ENCODE data around the gene FAM171A1. TPM values are rescaled to one million over a fixed set of nuclear protein-coding genes. Genes with fewer than 3 reads are reported as not detected.

Gene FAM171A1
- total RNA-seq, 1 experiment from 2014 or later = 46.5 TPM

- no peaks in the 10 kb centered on the region for H3K27me3 ChIP-seq (replicated peaks; ENCODE audit: insufficient read depth, low read depth, low read length, poor library complexity)
- TF ChIP-seq, protein P1, sequence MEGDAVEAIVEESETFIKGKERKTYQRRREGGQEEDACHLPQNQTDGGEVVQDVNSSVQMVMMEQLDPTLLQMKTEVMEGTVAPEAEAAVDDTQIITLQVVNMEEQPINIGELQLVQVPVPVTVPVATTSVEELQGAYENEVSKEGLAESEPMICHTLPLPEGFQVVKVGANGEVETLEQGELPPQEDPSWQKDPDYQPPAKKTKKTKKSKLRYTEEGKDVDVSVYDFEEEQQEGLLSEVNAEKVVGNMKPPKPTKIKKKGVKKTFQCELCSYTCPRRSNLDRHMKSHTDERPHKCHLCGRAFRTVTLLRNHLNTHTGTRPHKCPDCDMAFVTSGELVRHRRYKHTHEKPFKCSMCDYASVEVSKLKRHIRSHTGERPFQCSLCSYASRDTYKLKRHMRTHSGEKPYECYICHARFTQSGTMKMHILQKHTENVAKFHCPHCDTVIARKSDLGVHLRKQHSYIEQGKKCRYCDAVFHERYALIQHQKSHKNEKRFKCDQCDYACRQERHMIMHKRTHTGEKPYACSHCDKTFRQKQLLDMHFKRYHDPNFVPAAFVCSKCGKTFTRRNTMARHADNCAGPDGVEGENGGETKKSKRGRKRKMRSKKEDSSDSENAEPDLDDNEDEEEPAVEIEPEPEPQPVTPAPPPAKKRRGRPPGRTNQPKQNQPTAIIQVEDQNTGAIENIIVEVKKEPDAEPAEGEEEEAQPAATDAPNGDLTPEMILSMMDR (conservative IDR thresholded peaks at IDR 0.05; ENCODE audit: low read depth, low read length) = no peak
- TF ChIP-seq EZH2 (IDR thresholded peaks at IDR 0.05; ENCODE audit: borderline replicate concordance, low read depth, low read length, poor library complexity, severe bottlenecking) = no peak
- peaks cover 19% of the 10 kb centered on the region for H3K4me1 ChIP-seq (ENCODE audit: insufficient read depth, low read length, poor library complexity, severe bottlenecking)
- no TSS peak for BruUV-seq (replicated peaks)
- intact Hi-C loops (cut with micrococcal nuclease; ENCODE audit: unreplicated experiment) = no loop called here
- DNase-seq (ENCODE audit: low spot score) = no peak
- no peaks in the 10 kb centered on the region for H3K36me3 ChIP-seq (ENCODE audit: insufficient read depth, low read length, poor library complexity, severe bottlenecking)
- CTCF ChIA-PET = no interaction called here
- POLR2A ChIA-PET (ENCODE audit: low non-redundant PET) = no interaction called here
- no peak overlapping the region for H3K27ac ChIP-seq (ENCODE audit: low read depth, low read length, poor library complexity, severe bottlenecking)
- no peaks in the 10 kb centered on the region for H3K9me3 ChIP-seq (ENCODE audit: low read depth, low read length, poor library complexity, severe bottlenecking)
- no peak overlapping the region for H3K4me3 ChIP-seq (ENCODE audit: low read depth, low read length, poor library complexity, severe bottlenecking)
These were observed 50.4 kb downstream of the FAM171A1 start for GRCh38 chr10:15320522-15321203.

DNA sequence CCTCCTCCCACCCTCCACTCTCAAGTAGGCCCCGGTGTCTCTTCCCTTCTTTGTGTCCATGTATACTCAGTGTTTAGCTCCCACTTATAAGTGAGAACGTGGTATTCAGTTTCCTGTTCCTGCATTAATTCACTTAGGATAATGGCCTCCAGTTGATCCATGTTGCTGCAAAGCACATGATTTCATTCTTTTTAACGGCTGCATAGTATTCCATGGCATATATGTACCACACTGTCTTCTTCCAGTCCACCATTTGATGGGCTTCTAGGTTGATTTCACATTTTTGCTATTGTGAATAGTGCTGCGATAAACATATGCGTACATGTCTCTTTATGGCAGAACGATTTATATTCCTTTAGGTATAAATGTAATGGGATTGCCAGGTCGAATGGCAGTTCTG, 51.0 kb downstream of the FAM171A1 start:
- no peak for TF ChIP-seq EZH2 (IDR thresholded peaks at IDR 0.05; ENCODE audit: borderline replicate concordance, low read depth, low read length, poor library complexity, severe bottlenecking)
- TF ChIP-seq, protein P1 (conservative IDR thresholded peaks at IDR 0.05; ENCODE audit: low read depth, low read length) = no peak
- Histone ChIP-seq H3K4me3 (ENCODE audit: low read depth, low read length, poor library complexity, severe bottlenecking) (no peak overlapping the region), H3K9me3 (ENCODE audit: low read depth, low read length, poor library complexity, severe bottlenecking) (no peaks in the 10 kb centered on the region), H3K27ac (ENCODE audit: low read depth, low read length, poor library complexity, severe bottlenecking) (no peak overlapping the region), H3K4me1 (ENCODE audit: insufficient read depth, low read length, poor library complexity, severe bottlenecking) (peaks cover 15% of the 10 kb centered on the region), H3K36me3 (ENCODE audit: insufficient read depth, low read length, poor library complexity, severe bottlenecking) (no peaks in the 10 kb centered on the region), H3K27me3 (replicated peaks; ENCODE audit: insufficient read depth, low read depth, low read length, poor library complexity) (no peaks in the 10 kb centered on the region)
- CTCF ChIA-PET = no interaction called here
- BruUV-seq (replicated peaks) = no TSS peak
- intact Hi-C loops (cut with micrococcal nuclease; ENCODE audit: unreplicated experiment) = no loop called here
- no peak for DNase-seq (ENCODE audit: low spot score)
- POLR2A ChIA-PET (ENCODE audit: low non-redundant PET) = no interaction called here

GRCh38 chr10:15316871-15317464, 54.1 kb downstream of the FAM171A1 start:
- Histone ChIP-seq H3K36me3 (ENCODE audit: insufficient read depth, low read length, poor library complexity, severe bottlenecking) (no peaks in the 10 kb centered on the region), H3K4me3 (ENCODE audit: low read depth, low read length, poor library complexity, severe bottlenecking) (no peak overlapping the region), H3K27ac (ENCODE audit: low read depth, low read length, poor library complexity, severe bottlenecking) (no peak overlapping the region), H3K4me1 (ENCODE audit: insufficient read depth, low read length, poor library complexity, severe bottlenecking) (peaks cover 6% of the 10 kb centered on the region), H3K27me3 (replicated peaks; ENCODE audit: insufficient read depth, low read depth, low read length, poor library complexity) (no peaks in the 10 kb centered on the region), H3K9me3 (ENCODE audit: low read depth, low read length, poor library complexity, severe bottlenecking) (no peaks in the 10 kb centered on the region)
- intact Hi-C loops (cut with micrococcal nuclease; ENCODE audit: unreplicated experiment) = no loop called here
- no peak for TF ChIP-seq EZH2 (IDR thresholded peaks at IDR 0.05; ENCODE audit: borderline replicate concordance, low read depth, low read length, poor library complexity, severe bottlenecking)
- TF ChIP-seq, protein P1 (conservative IDR thresholded peaks at IDR 0.05; ENCODE audit: low read depth, low read length) = no peak
- DNase-seq (ENCODE audit: low spot score) = no peak
- ChIA-PET CTCF (no interaction called here), POLR2A (ENCODE audit: low non-redundant PET) (no interaction called here)
- BruUV-seq (replicated peaks) = no TSS peak
